Mammary epithelial cell (primary cell): ENCODE results near the gene MYO15A.

Source experiments
- CTCF ChIP-seq, 2 donors: IDR thresholded peaks in 1 of 2; conservative IDR thresholded peaks in 1 of 2; 2 replicates each; pipeline ENCODE4 v1.5.1; 2011 to 2012; ENCODE audit warnings: inconsistent platforms in 2 of 2, low read length in 2 of 2, mild to moderate bottlenecking in 2 of 2, control low read depth in 1 of 2, low read depth in 1 of 2; ENCODE audit not compliant: insufficient read depth in 1 of 2; ENCODE audit errors: extremely low read depth in 1 of 2
- EZH2 ChIP-seq: IDR thresholded peaks from 2 replicates; pipeline ENCODE4 v1.6.1; 2012; ENCODE audit warnings: low read length, inconsistent platforms, borderline replicate concordance

- TF ChIP-seq CTCF (conservative IDR thresholded peaks at IDR 0.05 in 1 of 2, IDR thresholded peaks at IDR 0.05 in 1 of 2; ENCODE audit: extremely low read depth in 1 of 2, insufficient read depth in 1 of 2, low read depth in 1 of 2, low read length in 2 of 2) (peak; percentile 29 to 41), EZH2 (no peak)
These were observed 83.4 kb downstream of the MYO15A start for GRCh38 chr17:18191967-18192366.
